AG04449 (cell line): ENCODE measurements around the gene DQX1.
A peak's percentile ranks its signal among the peaks of the same experiment; 100 is the strongest.

Experiments used
- CTCF ChIA-PET: fragments of 350-600 bp; formaldehyde crosslinking; extraction: SDS; loops from one replicate; lab custom pipeline; 2021; ENCODE audit warnings: antibody characterized with exemption; lab: Yijun Ruan, JAX
- POLR2A ChIA-PET: fragments of 400-600, 350-600 bp; formaldehyde crosslinking; extraction: SDS; loops from one replicate; lab custom pipeline; 2020; ENCODE audit warnings: antibody characterized with exemption, inconsistent platforms; lab: Yijun Ruan, JAX
- DNase-seq: peaks from one replicate; pipeline ENCODE4 v3.0.0-alpha.2; 2010; ENCODE audit warnings: low read depth, low spot score
- H3K4me3 ChIP-seq: 2 replicates; pipeline ENCODE4 v1.5.1; 2011; ENCODE audit warnings: low read depth, mild to moderate bottlenecking, control low read depth, low read length
- TF ChIP-seq, protein P1 (sequence below): IDR thresholded peaks from one replicate; pipeline ENCODE4 v1.5.1; 2011; ENCODE audit warnings: mild to moderate bottlenecking, moderate library complexity, low read length, control low read depth, inconsistent platforms; ENCODE audit not compliant: insufficient read depth; ENCODE audit errors: missing control alignments

DQX1 gene

DNA sequence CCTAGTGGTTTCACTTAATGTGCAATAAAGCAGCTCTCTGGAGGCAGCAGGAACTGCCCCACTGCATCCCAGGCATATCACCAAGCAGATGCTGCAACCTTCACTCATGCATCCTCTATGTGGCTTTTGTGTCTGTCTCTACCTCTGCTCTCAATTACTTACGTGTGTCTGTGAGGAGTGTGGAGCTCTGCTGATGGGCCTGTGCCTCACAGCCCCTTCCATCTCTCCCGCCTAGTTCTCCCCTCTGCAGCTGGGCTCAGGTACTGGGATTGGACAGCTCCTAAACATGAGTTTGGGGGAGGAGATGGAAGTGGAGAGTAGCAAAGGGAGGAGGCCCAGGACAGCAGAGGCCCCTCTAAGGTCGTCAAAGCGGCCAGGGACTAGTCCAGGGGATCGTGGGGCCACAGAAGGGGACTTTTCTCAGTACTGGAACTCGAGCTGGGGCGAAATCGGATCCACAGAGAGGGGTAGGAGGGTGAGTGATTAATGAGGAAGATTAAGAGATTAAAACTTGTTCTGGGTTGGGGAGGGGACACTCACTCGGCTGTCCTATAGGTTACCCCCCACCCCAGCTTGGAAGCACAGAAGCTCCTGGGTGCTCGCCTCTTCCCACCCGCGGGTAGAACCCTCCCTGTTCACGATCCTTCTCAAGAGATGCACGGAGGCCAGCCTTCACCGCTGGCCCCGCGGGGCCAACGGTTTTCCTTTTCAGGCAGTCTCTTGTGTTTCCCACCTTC, 24.5 kb downstream of the DQX1 start:
- ChIA-PET POLR2A (no interaction called here), CTCF (interaction anchor here (0.7 to 13.6 kb wide), 4 partner anchors 8 to 85 kb away, joined by 3 to 202 read pairs (median 16); partner anchors contain the start of genes CCDC142 and TTC31)
- H3K4me3 ChIP-seq = peak overlapping the region; percentile 29; the same call in 1 of the 2 replicates
- TF ChIP-seq, protein P1, sequence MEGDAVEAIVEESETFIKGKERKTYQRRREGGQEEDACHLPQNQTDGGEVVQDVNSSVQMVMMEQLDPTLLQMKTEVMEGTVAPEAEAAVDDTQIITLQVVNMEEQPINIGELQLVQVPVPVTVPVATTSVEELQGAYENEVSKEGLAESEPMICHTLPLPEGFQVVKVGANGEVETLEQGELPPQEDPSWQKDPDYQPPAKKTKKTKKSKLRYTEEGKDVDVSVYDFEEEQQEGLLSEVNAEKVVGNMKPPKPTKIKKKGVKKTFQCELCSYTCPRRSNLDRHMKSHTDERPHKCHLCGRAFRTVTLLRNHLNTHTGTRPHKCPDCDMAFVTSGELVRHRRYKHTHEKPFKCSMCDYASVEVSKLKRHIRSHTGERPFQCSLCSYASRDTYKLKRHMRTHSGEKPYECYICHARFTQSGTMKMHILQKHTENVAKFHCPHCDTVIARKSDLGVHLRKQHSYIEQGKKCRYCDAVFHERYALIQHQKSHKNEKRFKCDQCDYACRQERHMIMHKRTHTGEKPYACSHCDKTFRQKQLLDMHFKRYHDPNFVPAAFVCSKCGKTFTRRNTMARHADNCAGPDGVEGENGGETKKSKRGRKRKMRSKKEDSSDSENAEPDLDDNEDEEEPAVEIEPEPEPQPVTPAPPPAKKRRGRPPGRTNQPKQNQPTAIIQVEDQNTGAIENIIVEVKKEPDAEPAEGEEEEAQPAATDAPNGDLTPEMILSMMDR = no peak
- no peak for DNase-seq

DNA sequence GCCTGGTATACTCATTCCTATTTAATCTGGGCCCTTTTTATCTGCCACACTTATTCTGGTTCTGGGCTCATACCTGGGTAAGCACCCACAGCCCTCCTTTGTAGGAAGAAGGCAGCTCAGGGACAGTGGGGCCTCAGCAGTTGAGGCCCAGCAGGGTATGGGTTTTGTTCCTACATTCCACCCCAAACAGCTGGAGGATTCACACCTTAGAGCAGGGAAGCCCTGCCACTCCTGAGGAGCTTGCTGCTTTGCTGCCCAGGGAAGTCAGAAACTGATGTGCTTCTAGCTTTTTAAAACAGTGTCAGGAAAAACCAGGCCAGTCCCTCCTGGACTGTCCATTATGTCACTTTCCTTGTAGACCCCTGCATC, 25.5 kb downstream of the DQX1 start:
- TF ChIP-seq, protein P1 = no peak
- no peak overlapping the region for H3K4me3 ChIP-seq
- DNase-seq = no peak
- POLR2A ChIA-PET = interaction anchor here (1.1 to 1.3 kb wide), 2 partner anchors 18 to 28 kb away, joined by 3 to 5 read pairs; partner anchors contain the start of genes CCDC142, MRPL53 and TTC31
- CTCF ChIA-PET = interaction anchor here (1.2 to 13.6 kb wide), 3 partner anchors 10 to 86 kb away, joined by 3 to 202 read pairs (median 29); partner anchors contain the start of genes CCDC142 and TTC31

DNA sequence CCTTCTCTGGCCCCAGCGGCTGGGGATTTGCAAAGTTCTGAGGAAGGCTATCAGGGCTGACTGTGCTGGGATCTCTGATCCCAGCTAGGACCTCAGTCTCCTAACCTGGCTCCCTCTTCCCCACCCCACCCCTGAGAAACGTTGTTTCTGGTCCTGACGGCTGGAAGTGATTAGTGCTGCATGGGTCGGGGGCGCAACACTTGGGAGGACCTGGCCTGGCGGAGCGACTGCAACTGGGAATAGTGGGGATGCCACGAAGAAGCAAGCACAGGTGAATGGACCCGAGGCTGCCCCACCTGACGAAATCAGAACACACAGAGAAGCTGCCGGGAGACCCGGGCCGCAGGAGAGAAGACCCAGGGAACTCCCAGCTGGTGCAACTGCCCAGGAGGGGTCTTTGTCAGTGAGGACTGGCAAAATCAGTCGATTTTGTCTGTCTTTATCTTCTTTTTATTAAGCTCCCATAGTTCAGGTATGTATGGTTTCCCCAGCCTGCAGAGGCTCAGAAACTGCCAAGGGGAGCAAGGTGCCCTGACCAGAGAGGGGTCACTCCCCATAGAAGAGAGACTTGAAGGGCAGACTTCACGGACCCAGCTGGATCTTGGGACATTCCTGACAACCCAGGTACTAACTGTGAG, 26.0 kb downstream of the DQX1 start:
- ChIA-PET POLR2A (interaction anchor here (1.1 to 1.3 kb wide), 2 partner anchors 17 to 28 kb away, joined by 3 to 5 read pairs; partner anchors contain the start of genes CCDC142, MRPL53 and TTC31), CTCF (interaction anchor here (1.2 to 13.6 kb wide), 3 partner anchors 10 to 87 kb away, joined by 3 to 202 read pairs (median 29); partner anchors contain the start of genes CCDC142 and TTC31)
- no peak overlapping the region; the same call in 1 of the 2 replicates for H3K4me3 ChIP-seq
- TF ChIP-seq, protein P1 = no peak
- DNase-seq = no peak

- POLR2A ChIA-PET = interaction anchor here (0.6 to 1.0 kb wide), 2 partner anchors 16 to 79 kb away, joined by 3 to 5 read pairs; partner anchors contain the start of genes CCDC142 and TTC31
Measured at GRCh38 chr2:74499267-74499939, 26.6 kb downstream of the DQX1 start, which contains the start of gene LBX2. LBX2 (minus strand) TSS chr2:74499603; CDS start chr2:74499537, 66 bp downstream.

GRCh38 chr2:74498500-74499266, 27.3 kb downstream of the DQX1 start:
- H3K4me3 ChIP-seq = peak overlapping the region; percentile 43
- TF ChIP-seq, protein P1 = no peak
- CTCF ChIA-PET = interaction anchor here (1.4 to 13.6 kb wide), 4 partner anchors 9 to 88 kb away, joined by 3 to 202 read pairs (median 16); partner anchors contain the start of genes CCDC142, PCGF1 and TTC31
- POLR2A ChIA-PET = interaction anchor here (0.6 to 1.0 kb wide), 2 partner anchors 16 to 80 kb away, joined by 3 to 5 read pairs; partner anchors contain the start of genes CCDC142 and TTC31
- no peak for DNase-seq

More at GRCh38 chr2:74499267-74499939, 26.6 kb downstream of the DQX1 start, which contains the start of gene LBX2:
- CTCF ChIA-PET = interaction anchor here (1.2 to 13.6 kb wide), 4 partner anchors 9 to 87 kb away, joined by 3 to 202 read pairs (median 16); partner anchors contain the start of genes CCDC142 and TTC31
- no peak for DNase-seq
- H3K4me3 ChIP-seq = peak within 1 kb of the TSS; percentile 43
- TF ChIP-seq, protein P1 = no peak
